Natural killer cell (primary cell): Measurements from ENCODE around the gene EDARADD. TPM values are rescaled to one million over a fixed set of nuclear protein-coding genes. Genes with fewer than 3 reads are reported as not detected.

Experiments
- ATAC-seq, 3 donors: fragments of 150-1000 bp in 2 of 3; fragments of 200-7000 bp in 1 of 3; cut with Tn5 transposase; 1 replicate in 1 of 3; 2 replicates in 2 of 3; pipeline ENCODE4 v1.10.0; 2021; ENCODE audit warnings: mild to moderate bottlenecking in 2 of 3, moderate library complexity in 2 of 3
- DNase-seq, 2 donors: peaks; one replicate each; pipeline versions ENCODE4 v3.0.0 to v3.0.0-alpha.2; 2013 to 2021; ENCODE audit warnings: mixed read lengths in 1 of 2
- H3K27ac ChIP-seq: one replicate; pipeline ENCODE4 v1.5.1; 2013; ENCODE audit warnings: mild to moderate bottlenecking, low read length
- H3K27me3 ChIP-seq: one replicate; pipeline ENCODE4 v1.6.1; 2013; ENCODE audit warnings: low read length; ENCODE audit not compliant: control insufficient read depth, insufficient read depth
- H3K36me3 ChIP-seq: one replicate; pipeline ENCODE4 v1.6.1; 2013; ENCODE audit warnings: low read length; ENCODE audit not compliant: control insufficient read depth, insufficient read depth
- H3K4me1 ChIP-seq: one replicate; pipeline ENCODE4 v1.6.1; 2013; ENCODE audit warnings: low read length; ENCODE audit not compliant: control insufficient read depth, insufficient read depth
- H3K4me3 ChIP-seq: one replicate; pipeline ENCODE4 v1.5.1; 2013; ENCODE audit warnings: low read length
- H3K9me3 ChIP-seq: one replicate; pipeline ENCODE4 v1.6.1; 2013; ENCODE audit warnings: low read length; ENCODE audit not compliant: control insufficient read depth, insufficient read depth
- H3K27ac Mint-ChIP-seq, 2 donors: one replicate each; pipeline ENCODE4 v1.8.0; 2022; ENCODE audit warnings: mild to moderate bottlenecking in 2 of 2, mixed read lengths in 2 of 2, moderate library complexity in 1 of 2
- H3K27me3 Mint-ChIP-seq, 2 donors: one replicate each; pipeline ENCODE4 v1.8.0; 2022; ENCODE audit warnings: low read depth in 2 of 2, mixed read lengths in 2 of 2
- H3K36me3 Mint-ChIP-seq: one replicate; pipeline ENCODE4 v1.8.0; 2022; ENCODE audit warnings: mixed read lengths
- H3K4me1 Mint-ChIP-seq, 2 donors: one replicate each; pipeline ENCODE4 v1.8.0; 2022; ENCODE audit warnings: mixed read lengths in 2 of 2
- H3K4me3 Mint-ChIP-seq: one replicate; pipeline ENCODE4 v1.8.0; 2022; ENCODE audit warnings: mild to moderate bottlenecking, moderate library complexity, mixed read lengths
- H3K9me3 Mint-ChIP-seq, 2 donors: one replicate each; pipeline ENCODE4 v1.8.0; 2022; ENCODE audit warnings: mixed read lengths in 2 of 2
- CTCF ChIP-seq: fragments of 200-600 bp; IDR thresholded peaks from one replicate; pipeline ENCODE4 v1.8.0; 2022; ENCODE audit warnings: antibody characterized with exemption
- WGBS: methylation state at CpG from one replicate; pipeline ENCODE4 v1.1.7; 2013; ENCODE audit warnings: missing lambda C conversion rate; ENCODE audit not compliant: insufficient coverage; 5-methylcytosine and 5-hydroxymethylcytosine counted together
- intact Hi-C: fragments of 100-400 bp; cut with micrococcal nuclease; formaldehyde crosslinking; loops from one replicate; pipeline ENCODE4 v1.14.2; 2022
- total RNA-seq, 4 donors: library from RNA; stranded (reverse); fragments of 120-200 nt in 1 of 4; gene quantifications; one replicate each; pipeline versions ENCODE4 v1.2.3 to v1.2.4, GENCODE V29; 2013 to 2022

The EDARADD gene
- total RNA-seq, 3 donors from 2014 or later (not counting 1 experiment from before 2014, with no cell fraction given), result 2.0 to 5.4 (median 2.6) TPM

GRCh38 chr1:236401698-236402097, 7.6 kb downstream of the EDARADD start:
- DNase-seq (no peak), ATAC-seq (no peak)
- intact Hi-C loops, result no loop called here
- Histone ChIP-seq H3K4me1 (peaks cover 11% of the 10 kb centered on the region), H3K36me3 (no peaks in the 10 kb centered on the region), H3K27ac (no peak overlapping the region), H3K9me3 (no peaks in the 10 kb centered on the region), H3K4me3 (no peak overlapping the region), H3K27me3 (no peaks in the 10 kb centered on the region)
- no peak for TF ChIP-seq CTCF
- Mint-ChIP-seq H3K27ac (peak overlapping the region in 1 of 2 donors; percentile 17), H3K4me1 (peaks cover 6 to 24% of the 10 kb centered on the region in 2 donors), H3K36me3 (no peaks in the 10 kb centered on the region), H3K27me3 (peaks cover 0 to 3% of the 10 kb centered on the region in 2 donors), H3K9me3 (no peaks in the 10 kb centered on the region), H3K4me3 (no peak overlapping the region)
- 94% methylated on average over 7 of the region's 7 CpGs for WGBS

- H3K27ac Mint-ChIP-seq, result no peak overlapping the region
- DNase-seq (no peak), ATAC-seq (no peak)
- no peaks in the 10 kb centered on the region for H3K36me3 Mint-ChIP-seq
- Histone ChIP-seq H3K27me3 (no peaks in the 10 kb centered on the region), H3K27ac (no peak overlapping the region), H3K4me1 (peaks cover 11% of the 10 kb centered on the region), H3K4me3 (no peak overlapping the region), H3K36me3 (no peaks in the 10 kb centered on the region), H3K9me3 (no peaks in the 10 kb centered on the region)
- 93% methylated on average over 16 of the region's 18 CpGs for WGBS
- intact Hi-C loops, result no loop called here
- no peak for TF ChIP-seq CTCF
- H3K9me3 Mint-ChIP-seq, result no peaks in the 10 kb centered on the region
- peaks cover 0 to 3% of the 10 kb centered on the region in 2 donors for H3K27me3 Mint-ChIP-seq
- H3K4me1 Mint-ChIP-seq, result peaks cover 6 to 22% of the 10 kb centered on the region in 2 donors
- no peak overlapping the region for H3K4me3 Mint-ChIP-seq
Measured at GRCh38 chr1:236403905-236404696, 10.0 kb downstream of the EDARADD start.

- Mint-ChIP-seq H3K36me3 (no peaks in the 10 kb centered on the region), H3K4me1 (peaks cover 0 to 7% of the 10 kb centered on the region in 2 donors), H3K27me3 (no peaks in the 10 kb centered on the region), H3K27ac (no peak overlapping the region), H3K4me3 (no peak overlapping the region), H3K9me3 (no peaks in the 10 kb centered on the region)
- H3K27me3 ChIP-seq, result no peaks in the 10 kb centered on the region
- H3K36me3 ChIP-seq, result no peaks in the 10 kb centered on the region
- H3K9me3 ChIP-seq, result no peaks in the 10 kb centered on the region
- DNase-seq, result no peak
- H3K4me1 ChIP-seq, result no peaks in the 10 kb centered on the region
- ATAC-seq, result no peak
- intact Hi-C loops, result no loop called here
- 88% methylated on average over 5 of the region's 5 CpGs for WGBS
- TF ChIP-seq CTCF, result no peak
- no peak overlapping the region for H3K4me3 ChIP-seq
- H3K27ac ChIP-seq, result no peak overlapping the region
Measured at GRCh38 chr1:236407059-236407458, 13.0 kb downstream of the EDARADD start.
